ENCODE measurements around the gene GALNTL6. TPM values are rescaled to one million over a fixed set of nuclear protein-coding genes. Genes with fewer than 3 reads are reported as not detected.

GALNTL6 gene
- total and polyA plus RNA-seq, 9 of the 15 experiments (the other 6 are each of a cell fraction or from before 2014, with no cell fraction given), result 0.18 to 0.50 (median 0.29) TPM

DNA sequence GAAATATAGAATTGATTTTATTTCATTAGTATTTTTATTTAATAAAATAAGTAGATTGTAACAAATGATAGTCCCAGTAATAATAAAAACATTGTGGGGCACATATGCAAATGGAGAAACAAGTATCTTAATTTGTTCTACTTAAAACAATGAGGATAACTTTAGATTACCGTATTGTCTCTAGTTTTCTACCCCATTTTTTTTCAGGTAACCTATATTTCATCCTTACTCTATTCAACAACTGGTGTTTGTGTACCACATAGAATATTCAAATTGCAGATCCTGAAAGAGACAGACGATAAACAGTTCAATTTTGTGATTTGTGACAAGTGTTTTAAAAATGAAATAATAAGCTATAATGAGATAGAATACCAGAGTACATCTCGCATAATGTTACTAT is 671.8 kb downstream of the GALNTL6 start:
- no peak overlapping the region for H3K9ac ChIP-seq (ENCODE audit: insufficient read depth in 1 of 2, low read depth in 2 of 2, low read length in 2 of 2)
- no peak for TF ChIP-seq CREB1 (IDR thresholded peaks at IDR 0.05)
- no peak for TF ChIP-seq CREB1 (CRISPR knock-in tag; IDR thresholded peaks at IDR 0.05)
- TF ChIP-seq ZNF785 (CRISPR knock-in tag; IDR thresholded peaks at IDR 0.05), result no peak
- TF ChIP-seq BCOR (IDR thresholded peaks at IDR 0.05), result no peak
- TF ChIP-seq MAFF (IDR thresholded peaks at IDR 0.05; ENCODE audit: low read length), result no peak
- no peak for TF ChIP-seq MAZ (CRISPR knock-in tag; conservative IDR thresholded peaks at IDR 0.05 in 1 of 2, IDR thresholded peaks at IDR 0.05 in 1 of 2)
- no peak for TF ChIP-seq MLLT1 (IDR thresholded peaks at IDR 0.05)
- TF ChIP-seq ZNF561 (CRISPR knock-in tag; conservative IDR thresholded peaks at IDR 0.05), result no peak
- TF ChIP-seq ZNF395 (CRISPR knock-in tag; IDR thresholded peaks at IDR 0.05), result no peak
- TF ChIP-seq HDGF (IDR thresholded peaks at IDR 0.05), result no peak
- no peak for TF ChIP-seq FOXA1 (IDR thresholded peaks at IDR 0.05; ENCODE audit: borderline replicate concordance)
- TF ChIP-seq MYNN (IDR thresholded peaks at IDR 0.05), result no peak
- TF ChIP-seq MYNN (CRISPR knock-in tag; IDR thresholded peaks at IDR 0.05), result no peak
- no peak for TF ChIP-seq PRMT5 (CRISPR knock-in tag; IDR thresholded peaks at IDR 0.05)
- no peak for TF ChIP-seq TBL1XR1 (IDR thresholded peaks at IDR 0.05; ENCODE audit: low read length in 2 of 2)
- TF ChIP-seq, protein P1, sequence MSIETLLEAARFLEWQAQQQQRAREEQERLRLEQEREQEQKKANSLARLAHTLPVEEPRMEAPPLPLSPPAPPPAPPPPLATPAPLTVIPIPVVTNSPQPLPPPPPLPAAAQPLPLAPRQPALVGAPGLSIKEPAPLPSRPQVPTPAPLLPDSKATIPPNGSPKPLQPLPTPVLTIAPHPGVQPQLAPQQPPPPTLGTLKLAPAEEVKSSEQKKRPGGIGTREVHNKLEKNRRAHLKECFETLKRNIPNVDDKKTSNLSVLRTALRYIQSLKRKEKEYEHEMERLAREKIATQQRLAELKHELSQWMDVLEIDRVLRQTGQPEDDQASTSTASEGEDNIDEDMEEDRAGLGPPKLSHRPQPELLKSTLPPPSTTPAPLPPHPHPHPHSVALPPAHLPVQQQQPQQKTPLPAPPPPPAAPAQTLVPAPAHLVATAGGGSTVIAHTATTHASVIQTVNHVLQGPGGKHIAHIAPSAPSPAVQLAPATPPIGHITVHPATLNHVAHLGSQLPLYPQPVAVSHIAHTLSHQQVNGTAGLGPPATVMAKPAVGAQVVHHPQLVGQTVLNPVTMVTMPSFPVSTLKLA (conservative IDR thresholded peaks at IDR 0.05), result no peak
- TF ChIP-seq WHSC1 (IDR thresholded peaks at IDR 0.05; ENCODE audit: low read length), result no peak
- no peak for TF ChIP-seq ZNF586 (CRISPR knock-in tag; conservative IDR thresholded peaks at IDR 0.05)
- FAIRE-seq (no peak), DNase-seq (ENCODE audit: extremely low read depth in 1 of 4, low spot score in 3 of 4) (no peak), ATAC-seq (no peak)
- H3K4me2 ChIP-seq (ENCODE audit: insufficient read depth, low read length), result no peak overlapping the region
- H3K27ac ChIP-seq (ENCODE audit: extremely low read depth, low read depth, low read length), result no peak overlapping the region
- no TSS peak for BruUV-seq (replicated peaks)
- ChIA-PET POLR2A (no interaction called here), CTCF (ENCODE audit: low intra/inter-chr PET ratio) (no interaction called here)
- 0% methylated on average over 3 of the region's 3 CpGs for WGBS (ENCODE audit: insufficient coverage, low coverage, missing lambda C conversion rate)
- H3K9me1 ChIP-seq (ENCODE audit: control insufficient read depth, insufficient read depth, low read length), result no peaks in the 10 kb centered on the region
- no peaks in the 10 kb centered on the region for H3K79me2 ChIP-seq (ENCODE audit: control insufficient read depth, insufficient read depth, low read length)
- intact Hi-C loops (cut with micrococcal nuclease), result no loop called here
- H3K27me3 ChIP-seq (ENCODE audit: control insufficient read depth in 2 of 2, insufficient read depth in 2 of 2, low read length in 2 of 2), result no peaks in the 10 kb centered on the region
- H2AFZ ChIP-seq (ENCODE audit: low read depth, low read length), result no peak overlapping the region
- H4K20me1 ChIP-seq (replicated peaks; ENCODE audit: control insufficient read depth, insufficient read depth, low read length), result no peaks in the 10 kb centered on the region
- H3K36me3 ChIP-seq (ENCODE audit: control insufficient read depth, insufficient read depth, low read length), result no peaks in the 10 kb centered on the region
- H3K4me3 ChIP-seq, result no peak overlapping the region
- H3K4me1 ChIP-seq (replicated peaks in 1 of 2; ENCODE audit: control insufficient read depth in 2 of 2, insufficient read depth in 2 of 2, low read length in 2 of 2), result no peaks in the 10 kb centered on the region
- H3K9me3 ChIP-seq (replicated peaks; ENCODE audit: control insufficient read depth, insufficient read depth, low read depth, low read length), result no peaks in the 10 kb centered on the region; the same call in 1 of the 2 replicates
- in situ Hi-C loops (cut with MboI), result no loop called here

Measured in K562 (cell line).